Mucosa of descending colon (tissue), 3 donors: ENCODE measurements around the gene FABP3. TPM values are rescaled to one million over a fixed set of nuclear protein-coding genes. Genes with fewer than 3 reads are reported as not detected.

Experiments used
- ATAC-seq: fragments of 200-7000 bp; cut with Tn5 transposase; one replicate; pipeline ENCODE4 v1.9.1; 2020; ENCODE audit warnings: mild to moderate bottlenecking, moderate library complexity
- DNase-seq, 3 donors: peaks; one replicate each; pipeline ENCODE4 v3.0.0-alpha.2; 2020
- H3K36me3 ChIP-seq: fragments of 200-600 bp; one replicate; pipeline ENCODE4 v1.8.0; 2021; ENCODE audit warnings: low read depth, mild to moderate bottlenecking
- H3K4me1 ChIP-seq: fragments of 200-600 bp; one replicate; pipeline ENCODE4 v1.8.0; 2021; ENCODE audit warnings: low read depth, mild to moderate bottlenecking
- H3K4me3 ChIP-seq: fragments of 200-600 bp; one replicate; pipeline ENCODE4 v1.8.0; 2021; ENCODE audit warnings: mild to moderate bottlenecking
- H3K9me3 ChIP-seq: fragments of 200-600 bp; one replicate; pipeline ENCODE4 v1.8.0; 2021; ENCODE audit warnings: mild to moderate bottlenecking
- CTCF ChIP-seq: fragments of 200-600 bp; IDR thresholded peaks from one replicate; pipeline ENCODE4 v1.8.0; 2022; ENCODE audit warnings: antibody characterized with exemption, mild to moderate bottlenecking
- intact Hi-C, 2 donors: fragments of 100-400 bp; cut with DNase I in 1 of 2; cut with micrococcal nuclease in 1 of 2; formaldehyde crosslinking; loops; one replicate each; pipeline versions ENCODE4 v1.11.0 to v1.11.1; 2022; cut with DNase I, micrococcal nuclease
- total RNA-seq, 3 donors: library from RNA; stranded (reverse); fragmentation: NEBNext Ultra II Directional in 2 of 3; extraction: Animal tissue kit (Norgen Biotek cat#: 25700) in 2 of 3; gene quantifications; one replicate each; pipeline versions ENCODE4 v1.2.1 to v1.2.4, GENCODE V29; 2021 to 2023
- donor health status: DM: no; HTN: no; CAD: no; lungs with moderate emphysema.
- donor health status: DM: no; HTN: no; CAD: no.
- donor health status: DM: no; HTN: yes; CAD: no.

The FABP3 gene
- total RNA-seq, 3 donors from 2014 or later, result 5.6 to 7.8 (median 7.1) TPM

- no peaks in the 10 kb centered on the region for H3K9me3 ChIP-seq
- ATAC-seq, result no peak
Measured at GRCh38 chr1:31336687-31337467, 36.0 kb downstream of the FABP3 start.

DNA sequence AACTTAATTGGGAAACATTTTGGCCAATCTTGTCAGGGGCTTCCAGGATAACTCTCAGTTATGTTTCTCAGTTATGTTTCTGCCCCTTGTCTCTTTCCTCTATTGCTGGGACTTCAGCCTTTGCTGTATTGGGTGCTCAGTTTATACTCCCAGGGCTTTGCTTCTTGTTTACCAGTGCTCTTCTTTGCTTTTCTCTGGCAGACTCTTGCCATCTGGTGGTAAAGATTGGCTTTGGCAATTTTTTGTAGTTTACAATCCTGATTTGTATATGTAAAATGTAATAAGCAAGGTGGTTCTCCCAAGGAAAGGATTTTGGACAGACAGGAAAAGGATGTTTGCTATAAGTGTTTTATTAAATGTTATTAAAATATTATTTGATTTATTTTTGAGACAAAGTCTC lies 37.9 kb downstream of the FABP3 start:
- Histone ChIP-seq H3K4me3 (no peak overlapping the region), H3K9me3 (no peaks in the 10 kb centered on the region), H3K4me1 (no peaks in the 10 kb centered on the region), H3K36me3 (no peaks in the 10 kb centered on the region)
- intact Hi-C loops, result loop anchor here in 1 of 2 donors (10.0 kb wide), 1 partner anchor 150 kb away; no protein-coding TSS in a partner anchor
- TF ChIP-seq CTCF, result no peak
- ATAC-seq, result peak; percentile 34
- DNase-seq, result peak in 1 of 3 donors; percentile 35

More at GRCh38 chr1:31336687-31337467, 36.0 kb downstream of the FABP3 start:
- Histone ChIP-seq H3K4me1 (no peaks in the 10 kb centered on the region), H3K36me3 (no peaks in the 10 kb centered on the region), H3K4me3 (no peak overlapping the region)
- TF ChIP-seq CTCF, result no peak
- DNase-seq, result no peak
- intact Hi-C loops, result loop anchor here in 1 of 2 donors (10.0 kb wide), 1 partner anchor 152 kb away; no protein-coding TSS in a partner anchor

GRCh38 chr1:31327381-31327780 lies 45.5 kb downstream of the FABP3 start:
- DNase-seq (no peak), ATAC-seq (no peak)
- H3K36me3 ChIP-seq, result no peaks in the 10 kb centered on the region
- intact Hi-C loops, result no loop called here
- no peak for TF ChIP-seq CTCF
- H3K9me3 ChIP-seq, result no peaks in the 10 kb centered on the region
- H3K4me1 ChIP-seq, result no peaks in the 10 kb centered on the region
- no peak overlapping the region for H3K4me3 ChIP-seq

GRCh38 chr1:31326461-31326860 lies 46.4 kb downstream of the FABP3 start:
- Histone ChIP-seq H3K36me3 (no peaks in the 10 kb centered on the region), H3K4me1 (no peaks in the 10 kb centered on the region), H3K9me3 (no peaks in the 10 kb centered on the region), H3K4me3 (no peak overlapping the region)
- intact Hi-C loops, result no loop called here
- TF ChIP-seq CTCF, result no peak
- no peak for DNase-seq
- no peak for ATAC-seq

DNA sequence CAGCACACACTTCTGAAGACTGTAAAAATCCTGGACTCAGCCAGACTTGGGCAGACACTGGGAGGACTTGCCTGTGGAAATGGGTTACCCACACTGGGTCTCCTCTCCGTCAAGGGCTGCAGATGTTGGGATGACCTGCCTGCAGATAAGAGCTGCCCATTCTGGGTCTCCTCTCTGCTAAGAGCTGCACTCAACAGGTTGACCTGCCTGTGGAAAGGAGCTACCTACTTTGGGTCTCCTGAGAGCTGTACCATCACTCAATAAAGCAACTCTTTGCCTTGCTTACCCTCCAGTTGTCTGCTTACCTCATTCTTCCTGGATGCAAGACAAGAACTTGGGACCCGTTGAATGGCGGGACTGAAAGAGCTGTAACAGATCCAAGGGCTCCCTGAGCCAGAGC lies 47.9 kb downstream of the FABP3 start:
- DNase-seq (no peak), ATAC-seq (no peak)
- Histone ChIP-seq H3K9me3 (no peaks in the 10 kb centered on the region), H3K4me1 (no peaks in the 10 kb centered on the region), H3K36me3 (no peaks in the 10 kb centered on the region), H3K4me3 (no peak overlapping the region)
- no peak for TF ChIP-seq CTCF
- intact Hi-C loops, result no loop called here
